HepG2 (cell line): ENCODE data around the gene CEP43. TPM values are rescaled to one million over a fixed set of nuclear protein-coding genes. Genes with fewer than 3 reads are reported as not detected.
"Not testable (repeated sequence)": the region's sequence is repeated elsewhere in the genome, so short reads cannot be mapped to it uniquely, and the experiment has no call there.

Source experiments
- AKAP8 ChIP-seq: sonication (generic); formaldehyde crosslinking; IDR thresholded peaks from 2 replicates; pipeline ENCODE4 v1.5.1; 2020; ENCODE audit warnings: mild to moderate bottlenecking, missing genetic modification reagents
- CBX2 ChIP-seq, 2 experiments: fragments of 200-600 bp in 1 of 2; sonication (generic); formaldehyde crosslinking in 1 of 2; IDR thresholded peaks; 2 replicates each; pipeline versions ENCODE4 v1.7.0 to v1.8.1; 2018 to 2022; ENCODE audit warnings: low read depth in 2 of 2, low read length in 1 of 2, mild to moderate bottlenecking in 1 of 2, missing genetic modification reagents in 1 of 2
- GATAD2A ChIP-seq: IDR thresholded peaks from 2 replicates; pipeline ENCODE4 v1.6.1; 2016
- HNF4G ChIP-seq, 2 experiments: sonication (generic) in 1 of 2; formaldehyde crosslinking in 1 of 2; IDR thresholded peaks; 2 replicates each; pipeline versions ENCODE4 v1.4.0 to v1.6.1; 2011 to 2020; ENCODE audit warnings: borderline replicate concordance in 2 of 2, low read depth in 2 of 2, mild to moderate bottlenecking in 2 of 2, low read length in 1 of 2, missing genetic modification reagents in 1 of 2, moderate library complexity in 1 of 2
- IRF2 ChIP-seq: IDR thresholded peaks from 2 replicates; pipeline ENCODE4 v1.6.1; 2018; ENCODE audit warnings: missing genetic modification reagents, missing compliant biosample characterization
- PPARG ChIP-seq: conservative IDR thresholded peaks from 2 replicates; pipeline ENCODE4 v1.6.1; 2016; ENCODE audit warnings: missing biosample characterization, missing genetic modification reagents
- RBFOX2 ChIP-seq: fragments of 200-400 bp; formaldehyde crosslinking; IDR thresholded peaks from 2 replicates; pipeline ENCODE4 v1.6.1; 2017; ENCODE audit warnings: low read depth, mild to moderate bottlenecking, low read length
- RXRA ChIP-seq: sonication (generic); formaldehyde crosslinking; IDR thresholded peaks from 2 replicates; pipeline ENCODE4 v1.5.1; 2020; ENCODE audit warnings: missing genetic modification reagents
- SAFB2 ChIP-seq: sonication (generic); formaldehyde crosslinking; IDR thresholded peaks from 2 replicates; pipeline ENCODE4 v1.5.1; 2020; ENCODE audit warnings: missing genetic modification reagents, low read depth, mild to moderate bottlenecking, borderline replicate concordance
- THAP11 ChIP-seq: IDR thresholded peaks from 2 replicates; pipeline ENCODE4 v1.6.1; 2016; ENCODE audit warnings: missing biosample characterization, missing genetic modification reagents
- ZNF644 ChIP-seq: IDR thresholded peaks from 2 replicates; pipeline ENCODE4 v1.6.1; 2016; ENCODE audit warnings: low read depth
- ZNF878 ChIP-seq: sonication (generic); formaldehyde crosslinking; IDR thresholded peaks from 2 replicates; pipeline ENCODE4 v1.8.1; 2023; ENCODE audit warnings: mild to moderate bottlenecking, missing genetic modification reagents, moderate library complexity
- polyA plus RNA-seq, 8 experiments: library from polyadenylated mRNA; depleted of rRNA in 3 of 8; stranded (reverse) in 7 of 8; unstranded in 1 of 8; fragments of >200 nt; fragmentation: Illumina TruSeq in 4 of 8; extraction: Trizol in 4 of 8; gene quantifications; 2 replicates each; pipeline versions ENCODE4 v1.2.1 to v1.2.3, GENCODE V29; 2011 to 2016; ENCODE audit warnings: low read depth in 4 of 8, missing spikeins in 1 of 8, mixed read lengths in 1 of 8; ENCODE audit not compliant: insufficient read depth in 1 of 8
- total RNA-seq, 5 experiments: library from RNA; depleted of rRNA; stranded (reverse); fragments of >200 nt; fragmentation: Illumina TruSeq; extraction: Trizol; gene quantifications; 2 replicates each; pipeline ENCODE4 v1.2.3, GENCODE V29; 2016; ENCODE audit warnings: low read depth in 1 of 5
- TF ChIP-seq, protein P1 (sequence below): sonication (generic); formaldehyde crosslinking; IDR thresholded peaks from 2 replicates; pipeline ENCODE4 v1.5.0; 2020; ENCODE audit warnings: mild to moderate bottlenecking, missing genetic modification reagents, borderline replicate concordance
- TF ChIP-seq, protein P2 (sequence below): sonication (generic); formaldehyde crosslinking; IDR thresholded peaks from 2 replicates; pipeline ENCODE4 v1.5.0; 2020; ENCODE audit warnings: mild to moderate bottlenecking, missing genetic modification reagents, moderate library complexity
- TF ChIP-seq, protein P3 (sequence below): sonication (generic); formaldehyde crosslinking; IDR thresholded peaks from 2 replicates; pipeline ENCODE4 v1.5.0; 2020; ENCODE audit warnings: missing genetic modification reagents
- TF ChIP-seq, protein P4 (sequence below): IDR thresholded peaks from 2 replicates; pipeline ENCODE4 v1.6.1; 2016
- TF ChIP-seq, protein P5 (sequence below): sonication (generic); formaldehyde crosslinking; IDR thresholded peaks from 2 replicates; pipeline ENCODE4 v1.4.0; 2020; ENCODE audit warnings: missing genetic modification reagents, borderline replicate concordance

The CEP43 gene
- total and polyA plus RNA-seq, 2 of the 13 experiments (the other 11 are each of a cell fraction or from before 2014, with no cell fraction given), result 29.3 to 73.9 TPM

DNA sequence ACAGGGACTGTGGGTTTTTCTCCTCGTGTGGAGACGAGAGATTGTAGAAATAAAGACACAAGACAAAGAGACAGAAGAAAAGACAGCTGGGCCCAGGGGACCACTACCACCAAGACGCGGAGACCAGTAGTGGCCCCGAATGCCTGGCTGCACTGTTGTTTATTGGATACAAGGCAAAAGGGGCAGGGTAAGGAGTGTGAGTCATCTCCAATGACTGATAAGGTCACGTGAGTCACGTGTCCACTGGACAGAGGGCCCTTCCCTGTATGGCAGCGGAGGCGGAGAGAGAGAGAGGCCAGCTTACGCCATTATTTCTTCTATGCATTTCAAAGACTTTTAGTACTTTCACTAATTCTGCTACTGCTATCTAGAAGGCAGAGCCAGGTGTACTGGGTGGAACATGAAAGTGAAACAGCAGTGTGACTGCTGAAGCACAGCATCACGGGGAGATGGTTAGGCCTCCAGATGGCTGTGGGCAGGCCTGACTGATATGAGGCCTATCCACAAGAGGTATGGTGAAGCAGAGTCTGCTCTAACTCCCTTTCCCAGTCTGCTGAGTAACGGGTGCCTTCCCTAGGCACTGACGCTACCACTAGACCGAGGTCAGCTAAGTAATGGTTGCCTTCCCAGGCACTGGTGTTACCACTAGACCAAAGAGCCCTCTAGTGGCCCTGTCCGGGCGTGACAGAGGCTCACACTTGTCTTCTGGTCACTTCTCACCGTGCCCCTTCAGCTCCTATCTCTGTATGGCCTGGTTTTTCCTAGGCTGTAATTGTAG, 48.1 kb upstream of the CEP43 start (continued):
- TF ChIP-seq IRF2 (CRISPR knock-in tag) (peak; percentile 42; the same call in 1 of the 2 replicates), RXRA (CRISPR knock-in tag) (0 out of 2 replicates have a peak, but pooled peaks have one; percentile 34), HNF4G (CRISPR knock-in tag; IDR thresholded peaks at IDR 0.05; ENCODE audit: borderline replicate concordance, low read depth) (0 out of 2 replicates have a peak, but pooled peaks have one; percentile 8), CBX2 (CRISPR knock-in tag; IDR thresholded peaks at IDR 0.05; ENCODE audit: low read depth) (peak; percentile 37; the same call in 1 of the 2 replicates), THAP11 (CRISPR knock-in tag) (0 out of 2 replicates have a peak, but pooled peaks have one; percentile 21), ZNF878 (CRISPR knock-in tag) (0 out of 2 replicates have a peak, but pooled peaks have one; percentile 55), GATAD2A (CRISPR knock-in tag) (peak; percentile 42; the same call in 1 of the 2 replicates), ZNF644 (CRISPR knock-in tag) (0 out of 2 replicates have a peak, but pooled peaks have one; percentile 32), PPARG (CRISPR knock-in tag) (0 out of 2 replicates have a peak, but pooled peaks have one; percentile 50), RBFOX2 (0 out of 2 replicates have a peak, but pooled peaks have one; percentile 13), SAFB2 (0 out of 2 replicates have a peak, but pooled peaks have one; percentile 61), AKAP8 (CRISPR knock-in tag) (0 out of 2 replicates have a peak, but pooled peaks have one; percentile 62)
- TF ChIP-seq, protein P1, sequence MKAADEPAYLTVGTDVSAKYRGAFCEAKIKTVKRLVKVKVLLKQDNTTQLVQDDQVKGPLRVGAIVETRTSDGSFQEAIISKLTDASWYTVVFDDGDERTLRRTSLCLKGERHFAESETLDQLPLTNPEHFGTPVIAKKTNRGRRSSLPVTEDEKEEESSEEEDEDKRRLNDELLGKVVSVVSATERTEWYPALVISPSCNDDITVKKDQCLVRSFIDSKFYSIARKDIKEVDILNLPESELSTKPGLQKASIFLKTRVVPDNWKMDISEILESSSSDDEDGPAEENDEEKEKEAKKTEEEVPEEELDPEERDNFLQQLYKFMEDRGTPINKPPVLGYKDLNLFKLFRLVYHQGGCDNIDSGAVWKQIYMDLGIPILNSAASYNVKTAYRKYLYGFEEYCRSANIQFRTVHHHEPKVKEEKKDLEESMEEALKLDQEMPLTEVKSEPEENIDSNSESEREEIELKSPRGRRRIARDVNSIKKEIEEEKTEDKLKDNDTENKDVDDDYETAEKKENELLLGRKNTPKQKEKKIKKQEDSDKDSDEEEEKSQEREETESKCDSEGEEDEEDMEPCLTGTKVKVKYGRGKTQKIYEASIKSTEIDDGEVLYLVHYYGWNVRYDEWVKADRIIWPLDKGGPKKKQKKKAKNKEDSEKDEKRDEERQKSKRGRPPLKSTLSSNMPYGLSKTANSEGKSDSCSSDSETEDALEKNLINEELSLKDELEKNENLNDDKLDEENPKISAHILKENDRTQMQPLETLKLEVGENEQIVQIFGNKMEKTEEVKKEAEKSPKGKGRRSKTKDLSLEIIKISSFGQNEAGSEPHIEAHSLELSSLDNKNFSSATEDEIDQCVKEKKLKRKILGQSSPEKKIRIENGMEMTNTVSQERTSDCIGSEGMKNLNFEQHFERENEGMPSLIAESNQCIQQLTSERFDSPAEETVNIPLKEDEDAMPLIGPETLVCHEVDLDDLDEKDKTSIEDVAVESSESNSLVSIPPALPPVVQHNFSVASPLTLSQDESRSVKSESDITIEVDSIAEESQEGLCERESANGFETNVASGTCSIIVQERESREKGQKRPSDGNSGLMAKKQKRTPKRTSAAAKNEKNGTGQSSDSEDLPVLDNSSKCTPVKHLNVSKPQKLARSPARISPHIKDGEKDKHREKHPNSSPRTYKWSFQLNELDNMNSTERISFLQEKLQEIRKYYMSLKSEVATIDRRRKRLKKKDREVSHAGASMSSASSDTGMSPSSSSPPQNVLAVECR (CRISPR knock-in tag), result peak; percentile 47; the same call in 1 of the 2 replicates
- TF ChIP-seq, protein P2, sequence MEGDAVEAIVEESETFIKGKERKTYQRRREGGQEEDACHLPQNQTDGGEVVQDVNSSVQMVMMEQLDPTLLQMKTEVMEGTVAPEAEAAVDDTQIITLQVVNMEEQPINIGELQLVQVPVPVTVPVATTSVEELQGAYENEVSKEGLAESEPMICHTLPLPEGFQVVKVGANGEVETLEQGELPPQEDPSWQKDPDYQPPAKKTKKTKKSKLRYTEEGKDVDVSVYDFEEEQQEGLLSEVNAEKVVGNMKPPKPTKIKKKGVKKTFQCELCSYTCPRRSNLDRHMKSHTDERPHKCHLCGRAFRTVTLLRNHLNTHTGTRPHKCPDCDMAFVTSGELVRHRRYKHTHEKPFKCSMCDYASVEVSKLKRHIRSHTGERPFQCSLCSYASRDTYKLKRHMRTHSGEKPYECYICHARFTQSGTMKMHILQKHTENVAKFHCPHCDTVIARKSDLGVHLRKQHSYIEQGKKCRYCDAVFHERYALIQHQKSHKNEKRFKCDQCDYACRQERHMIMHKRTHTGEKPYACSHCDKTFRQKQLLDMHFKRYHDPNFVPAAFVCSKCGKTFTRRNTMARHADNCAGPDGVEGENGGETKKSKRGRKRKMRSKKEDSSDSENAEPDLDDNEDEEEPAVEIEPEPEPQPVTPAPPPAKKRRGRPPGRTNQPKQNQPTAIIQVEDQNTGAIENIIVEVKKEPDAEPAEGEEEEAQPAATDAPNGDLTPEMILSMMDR (CRISPR knock-in tag), result peak; percentile 94
- TF ChIP-seq, protein P3, sequence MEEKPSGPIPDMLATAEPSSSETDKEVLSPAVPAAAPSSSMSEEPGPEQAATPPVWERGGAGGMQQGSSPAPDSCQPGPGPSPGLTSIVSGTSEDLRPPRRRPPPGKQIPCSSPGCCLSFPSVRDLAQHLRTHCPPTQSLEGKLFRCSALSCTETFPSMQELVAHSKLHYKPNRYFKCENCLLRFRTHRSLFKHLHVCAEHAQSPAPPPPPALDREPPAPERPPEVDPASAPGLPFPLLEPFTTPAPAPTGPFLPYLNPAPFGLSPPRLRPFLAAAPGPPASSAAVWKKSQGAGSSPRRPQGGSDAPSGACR, result 0 out of 2 replicates have a peak, but pooled peaks have one; percentile 5
- TF ChIP-seq HNF4G (IDR thresholded peaks at IDR 0.05; ENCODE audit: borderline replicate concordance, low read depth, low read length); CBX2 (IDR thresholded peaks at IDR 0.05; ENCODE audit: low read depth, low read length): not testable (repeated sequence)
- TF ChIP-seq, protein P4, sequence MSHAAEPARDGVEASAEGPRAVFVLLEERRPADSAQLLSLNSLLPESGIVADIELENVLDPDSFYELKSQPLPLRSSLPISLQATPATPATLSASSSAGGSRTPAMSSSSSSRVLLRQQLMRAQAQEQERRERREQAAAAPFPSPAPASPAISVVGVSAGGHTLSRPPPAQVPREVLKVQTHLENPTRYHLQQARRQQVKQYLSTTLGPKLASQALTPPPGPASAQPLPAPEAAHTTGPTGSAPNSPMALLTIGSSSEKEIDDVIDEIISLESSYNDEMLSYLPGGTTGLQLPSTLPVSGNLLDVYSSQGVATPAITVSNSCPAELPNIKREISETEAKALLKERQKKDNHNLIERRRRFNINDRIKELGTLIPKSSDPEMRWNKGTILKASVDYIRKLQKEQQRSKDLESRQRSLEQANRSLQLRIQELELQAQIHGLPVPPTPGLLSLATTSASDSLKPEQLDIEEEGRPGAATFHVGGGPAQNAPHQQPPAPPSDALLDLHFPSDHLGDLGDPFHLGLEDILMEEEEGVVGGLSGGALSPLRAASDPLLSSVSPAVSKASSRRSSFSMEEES (CRISPR knock-in tag), result peak; percentile 10; the same call in 1 of the 2 replicates
- TF ChIP-seq, protein P5, sequence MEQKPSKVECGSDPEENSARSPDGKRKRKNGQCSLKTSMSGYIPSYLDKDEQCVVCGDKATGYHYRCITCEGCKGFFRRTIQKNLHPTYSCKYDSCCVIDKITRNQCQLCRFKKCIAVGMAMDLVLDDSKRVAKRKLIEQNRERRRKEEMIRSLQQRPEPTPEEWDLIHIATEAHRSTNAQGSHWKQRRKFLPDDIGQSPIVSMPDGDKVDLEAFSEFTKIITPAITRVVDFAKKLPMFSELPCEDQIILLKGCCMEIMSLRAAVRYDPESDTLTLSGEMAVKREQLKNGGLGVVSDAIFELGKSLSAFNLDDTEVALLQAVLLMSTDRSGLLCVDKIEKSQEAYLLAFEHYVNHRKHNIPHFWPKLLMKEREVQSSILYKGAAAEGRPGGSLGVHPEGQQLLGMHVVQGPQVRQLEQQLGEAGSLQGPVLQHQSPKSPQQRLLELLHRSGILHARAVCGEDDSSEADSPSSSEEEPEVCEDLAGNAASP, result 0 out of 2 replicates have a peak, but pooled peaks have one; percentile 27
